ENCODE results near the gene NFIL3. TPM values are rescaled to one million over a fixed set of nuclear protein-coding genes. Genes with fewer than 3 reads are reported as not detected.

The NFIL3 gene
- total RNA-seq, 2 experiments from 2014 or later, result 6.2 to 11.9 TPM

- no peak for DNase-seq (ENCODE audit: low spot score)
- Histone ChIP-seq H3K4me3 (ENCODE audit: low read depth, low read length, poor library complexity, severe bottlenecking) (no peak overlapping the region), H3K79me2 (ENCODE audit: insufficient read depth, low read depth, low read length) (no peaks in the 10 kb centered on the region), H4K20me1 (ENCODE audit: insufficient read depth, low read length) (no peaks in the 10 kb centered on the region), H3K4me2 (ENCODE audit: low read length) (no peak overlapping the region), H2AFZ (ENCODE audit: low read length) (no peak overlapping the region), H3K4me1 (ENCODE audit: insufficient read depth, low read length, poor library complexity, severe bottlenecking) (peaks cover 13% of the 10 kb centered on the region), H3K27ac (ENCODE audit: low read depth, low read length, poor library complexity, severe bottlenecking) (no peak overlapping the region), H3K9me3 (ENCODE audit: low read length) (no peaks in the 10 kb centered on the region), H3K36me3 (ENCODE audit: insufficient read depth, low read length) (no peaks in the 10 kb centered on the region), H3K9me2 (ENCODE audit: insufficient read depth, low read length) (no peaks in the 10 kb centered on the region)
- intact Hi-C loops (cut with micrococcal nuclease; ENCODE audit: unreplicated experiment), result no loop called here
- ChIA-PET CTCF (ENCODE audit: unreplicated experiment) (interaction anchor here (1.0 kb wide), 1 partner anchor 521 kb away, joined by 3 read pairs; no protein-coding TSS in a partner anchor), POLR2A (interaction anchor here (0.5 kb wide), 1 partner anchor 113 kb away, joined by 3 read pairs; no protein-coding TSS in a partner anchor)
- TF ChIP-seq EZH2phosphoT487 (IDR thresholded peaks at IDR 0.05; ENCODE audit: borderline replicate concordance, low read depth, low read length) (no peak), CTCF (conservative IDR thresholded peaks at IDR 0.05; ENCODE audit: low read length) (no peak)
- no TSS peak for BruUV-seq (replicated peaks)
Measured at GRCh38 chr9:91436841-91437240, 13.2 kb upstream of the NFIL3 start.

- Histone ChIP-seq H3K4me2 (ENCODE audit: low read length) (peak overlapping the region; percentile 40; the same call in 1 of the 2 replicates), H3K4me3 (ENCODE audit: low read depth, low read length, poor library complexity, severe bottlenecking) (no peak overlapping the region), H3K36me3 (ENCODE audit: insufficient read depth, low read length) (no peaks in the 10 kb centered on the region), H4K20me1 (ENCODE audit: insufficient read depth, low read length) (no peaks in the 10 kb centered on the region), H3K27ac (ENCODE audit: low read depth, low read length, poor library complexity, severe bottlenecking) (no peak overlapping the region), H2AFZ (ENCODE audit: low read length) (peak overlapping the region; percentile 9; the same call in 1 of the 2 replicates), H3K4me1 (ENCODE audit: insufficient read depth, low read length, poor library complexity, severe bottlenecking) (peaks cover 13% of the 10 kb centered on the region), H3K9me2 (ENCODE audit: insufficient read depth, low read length) (no peaks in the 10 kb centered on the region), H3K9me3 (ENCODE audit: low read length) (no peaks in the 10 kb centered on the region), H3K79me2 (ENCODE audit: insufficient read depth, low read depth, low read length) (no peaks in the 10 kb centered on the region)
- peak; percentile 64 for DNase-seq (ENCODE audit: low spot score)
- ChIA-PET POLR2A (no interaction called here), CTCF (ENCODE audit: unreplicated experiment) (interaction anchor here (0.6 to 1.4 kb wide), 2 partner anchors 282 to 518 kb away, joined by 3 to 5 read pairs; no protein-coding TSS in a partner anchor)
- TF ChIP-seq CTCF (conservative IDR thresholded peaks at IDR 0.05; ENCODE audit: low read length) (peak; percentile 77), EZH2phosphoT487 (IDR thresholded peaks at IDR 0.05; ENCODE audit: borderline replicate concordance, low read depth, low read length) (no peak)
- BruUV-seq (replicated peaks), result no TSS peak
- intact Hi-C loops (cut with micrococcal nuclease; ENCODE audit: unreplicated experiment), result loop anchor here (5.0 kb wide), 1 partner anchor 294 kb away; no protein-coding TSS in a partner anchor
Measured at GRCh38 chr9:91433180-91433579, 9.5 kb upstream of the NFIL3 start.

- intact Hi-C loops (cut with micrococcal nuclease; ENCODE audit: unreplicated experiment), result loop anchor here (5.0 kb wide), 1 partner anchor 296 kb away; no protein-coding TSS in a partner anchor
- Histone ChIP-seq H3K4me1 (ENCODE audit: insufficient read depth, low read length, poor library complexity, severe bottlenecking) (peaks cover 13% of the 10 kb centered on the region), H3K4me3 (ENCODE audit: low read depth, low read length, poor library complexity, severe bottlenecking) (no peak overlapping the region), H3K4me2 (ENCODE audit: low read length) (no peak overlapping the region), H3K9me3 (ENCODE audit: low read length) (no peaks in the 10 kb centered on the region), H2AFZ (ENCODE audit: low read length) (no peak overlapping the region), H4K20me1 (ENCODE audit: insufficient read depth, low read length) (no peaks in the 10 kb centered on the region), H3K27ac (ENCODE audit: low read depth, low read length, poor library complexity, severe bottlenecking) (no peak overlapping the region), H3K79me2 (ENCODE audit: insufficient read depth, low read depth, low read length) (no peaks in the 10 kb centered on the region), H3K36me3 (ENCODE audit: insufficient read depth, low read length) (no peaks in the 10 kb centered on the region), H3K9me2 (ENCODE audit: insufficient read depth, low read length) (no peaks in the 10 kb centered on the region)
- no TSS peak for BruUV-seq (replicated peaks)
- no peak for DNase-seq (ENCODE audit: low spot score)
- TF ChIP-seq EZH2phosphoT487 (IDR thresholded peaks at IDR 0.05; ENCODE audit: borderline replicate concordance, low read depth, low read length) (no peak), CTCF (conservative IDR thresholded peaks at IDR 0.05; ENCODE audit: low read length) (no peak)
- ChIA-PET CTCF (ENCODE audit: unreplicated experiment) (no interaction called here), POLR2A (no interaction called here)
Measured at GRCh38 chr9:91431485-91431884, 7.9 kb upstream of the NFIL3 start.
